ENCODE results near the gene PLVAP. TPM values are rescaled to one million over a fixed set of nuclear protein-coding genes. Genes with fewer than 3 reads are reported as not detected.

The PLVAP gene
- total and polyA plus RNA-seq, 9 of the 15 experiments (the other 6 are each of a cell fraction or from before 2014, with no cell fraction given): 0.09 to 0.84 (median 0.51) TPM; not detected in 4

DNA sequence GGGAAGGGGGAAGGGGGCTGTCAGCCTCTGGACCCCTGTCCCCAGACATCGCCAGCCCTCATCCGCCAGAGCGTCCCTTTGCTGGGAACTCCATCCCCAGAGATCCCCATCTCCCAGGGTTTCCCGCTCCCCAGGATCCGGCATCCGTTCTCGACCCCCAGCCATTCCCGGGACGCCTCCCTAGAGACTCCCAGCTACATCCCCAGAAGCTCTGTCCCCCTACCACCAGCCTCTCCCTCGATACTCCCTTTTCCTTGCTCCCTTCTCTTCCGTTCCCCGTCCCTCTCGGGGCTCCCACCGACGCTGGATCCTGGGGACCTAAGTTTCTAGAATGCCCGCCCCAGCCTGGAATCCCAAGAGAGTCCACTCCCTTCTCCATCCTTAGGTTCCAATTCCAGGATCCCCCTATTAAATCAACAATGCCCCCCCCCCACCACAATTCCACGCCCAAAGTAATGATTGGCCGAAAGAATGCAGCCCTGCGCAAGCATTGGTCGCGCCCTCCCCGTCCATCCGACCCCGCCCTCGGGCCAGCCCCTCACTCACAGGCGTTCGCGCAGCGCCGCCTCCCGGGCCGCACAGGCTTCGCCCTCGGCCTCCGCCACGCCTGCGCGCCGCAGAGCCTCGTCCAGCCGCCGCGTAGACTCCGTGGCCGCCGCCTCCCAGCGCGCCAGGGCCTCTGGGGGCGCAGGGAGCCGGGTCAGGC is 13.7 kb upstream of the PLVAP start (continued):
- TF ChIP-seq ZBTB33 (CRISPR knock-in tag; IDR thresholded peaks at IDR 0.05) (peak; percentile 28), FOXO4 (CRISPR knock-in tag; IDR thresholded peaks at IDR 0.05) (no peak), TARDBP (IDR thresholded peaks at IDR 0.05) (no peak), ZFX (CRISPR knock-in tag; IDR thresholded peaks at IDR 0.05) (no peak), NFIX (CRISPR knock-in tag; IDR thresholded peaks at IDR 0.05; ENCODE audit: low read depth) (no peak), ZNF695 (CRISPR knock-in tag; IDR thresholded peaks at IDR 0.05) (no peak), ZNF239 (CRISPR knock-in tag; IDR thresholded peaks at IDR 0.05) (no peak), POLR2AphosphoS2 (IDR thresholded peaks at IDR 0.05; ENCODE audit: low read length) (no peak), PHB2 (IDR thresholded peaks at IDR 0.05; ENCODE audit: low read depth) (no peak; the same call in 1 of the 2 replicates), ZNF318 (IDR thresholded peaks at IDR 0.05; ENCODE audit: borderline replicate concordance in 1 of 2, low read depth in 1 of 2) (no peak)
- TF ChIP-seq, protein P1, sequence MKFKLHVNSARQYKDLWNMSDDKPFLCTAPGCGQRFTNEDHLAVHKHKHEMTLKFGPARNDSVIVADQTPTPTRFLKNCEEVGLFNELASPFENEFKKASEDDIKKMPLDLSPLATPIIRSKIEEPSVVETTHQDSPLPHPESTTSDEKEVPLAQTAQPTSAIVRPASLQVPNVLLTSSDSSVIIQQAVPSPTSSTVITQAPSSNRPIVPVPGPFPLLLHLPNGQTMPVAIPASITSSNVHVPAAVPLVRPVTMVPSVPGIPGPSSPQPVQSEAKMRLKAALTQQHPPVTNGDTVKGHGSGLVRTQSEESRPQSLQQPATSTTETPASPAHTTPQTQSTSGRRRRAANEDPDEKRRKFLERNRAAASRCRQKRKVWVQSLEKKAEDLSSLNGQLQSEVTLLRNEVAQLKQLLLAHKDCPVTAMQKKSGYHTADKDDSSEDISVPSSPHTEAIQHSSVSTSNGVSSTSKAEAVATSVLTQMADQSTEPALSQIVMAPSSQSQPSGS (CRISPR knock-in tag; IDR thresholded peaks at IDR 0.05): no peak
- TF ChIP-seq, protein P2, sequence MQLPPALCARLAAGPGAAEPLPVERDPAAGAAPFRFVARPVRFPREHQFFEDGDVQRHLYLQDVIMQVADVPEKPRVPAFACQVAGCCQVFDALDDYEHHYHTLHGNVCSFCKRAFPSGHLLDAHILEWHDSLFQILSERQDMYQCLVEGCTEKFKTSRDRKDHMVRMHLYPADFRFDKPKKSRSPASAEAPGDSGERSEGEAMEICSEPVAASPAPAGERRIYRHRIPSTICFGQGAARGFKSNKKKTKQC (CRISPR knock-in tag; IDR thresholded peaks at IDR 0.05): no peak

Measured in K562 (cell line).